ENCODE results near the gene RPL18A. TPM values are rescaled to one million over a fixed set of nuclear protein-coding genes. Genes with fewer than 3 reads are reported as not detected.
A peak's percentile ranks its signal among the peaks of the same experiment; 100 is the strongest.

Gene RPL18A
- total RNA-seq, 1 experiment from 2014 or later, result 2,038 TPM

DNA sequence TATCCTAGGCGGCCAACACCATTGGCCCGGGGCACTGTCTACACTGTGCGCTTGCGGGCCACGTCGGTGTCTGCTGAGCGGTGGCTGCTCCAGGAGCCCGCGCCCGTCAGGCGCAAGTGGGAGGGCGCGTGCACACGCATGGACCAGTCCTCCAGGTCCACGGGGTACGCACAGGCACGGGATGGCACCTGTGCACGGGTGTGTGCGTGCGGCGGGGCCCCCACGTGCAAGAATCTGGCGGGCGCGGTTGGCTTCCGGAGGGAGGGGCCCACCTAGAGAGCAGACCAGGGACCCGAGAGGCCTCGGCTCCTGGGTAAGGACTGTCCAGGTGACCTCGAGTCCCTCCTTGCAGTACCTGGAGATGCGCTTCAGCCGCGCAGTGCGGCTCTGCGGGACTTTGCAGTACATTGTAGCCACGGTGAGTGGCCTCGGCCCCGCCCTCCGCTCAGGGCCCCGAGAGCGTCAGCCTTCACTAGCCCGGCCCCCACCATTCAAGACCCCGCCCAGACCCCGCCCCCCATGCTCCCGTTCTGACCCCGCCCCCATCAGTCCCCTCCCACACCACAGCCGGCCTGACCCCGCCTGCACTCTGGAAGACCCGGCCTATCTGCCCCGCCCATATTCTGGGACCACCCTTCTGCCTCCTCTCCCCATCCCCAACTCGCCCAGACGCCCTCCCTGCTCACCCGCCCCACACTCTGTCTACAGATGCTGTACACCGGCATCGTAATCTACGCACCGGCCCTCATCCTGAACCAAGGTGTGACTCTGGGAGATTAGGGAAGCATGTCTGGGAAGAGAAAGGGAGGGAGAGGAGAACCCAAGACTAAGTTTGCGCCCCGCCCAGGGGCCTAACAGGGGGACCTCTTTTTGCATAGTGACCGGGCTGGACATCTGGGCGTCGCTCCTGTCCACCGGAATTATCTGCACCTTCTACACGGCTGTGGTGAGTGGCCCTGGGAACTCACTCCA lies 14.4 kb downstream of the RPL18A start:
- H3K27ac ChIP-seq, result no peak overlapping the region
- no peaks in the 10 kb centered on the region for H3K36me3 ChIP-seq (ENCODE audit: low read depth)
- peak overlapping the region; percentile 86 for H3K4me2 ChIP-seq
- intact Hi-C loops (cut with micrococcal nuclease; ENCODE audit: unreplicated experiment), result loop anchor here (5.0 kb wide), 1 partner anchor 123 kb away; no protein-coding TSS in a partner anchor
- TF ChIP-seq, protein P1, sequence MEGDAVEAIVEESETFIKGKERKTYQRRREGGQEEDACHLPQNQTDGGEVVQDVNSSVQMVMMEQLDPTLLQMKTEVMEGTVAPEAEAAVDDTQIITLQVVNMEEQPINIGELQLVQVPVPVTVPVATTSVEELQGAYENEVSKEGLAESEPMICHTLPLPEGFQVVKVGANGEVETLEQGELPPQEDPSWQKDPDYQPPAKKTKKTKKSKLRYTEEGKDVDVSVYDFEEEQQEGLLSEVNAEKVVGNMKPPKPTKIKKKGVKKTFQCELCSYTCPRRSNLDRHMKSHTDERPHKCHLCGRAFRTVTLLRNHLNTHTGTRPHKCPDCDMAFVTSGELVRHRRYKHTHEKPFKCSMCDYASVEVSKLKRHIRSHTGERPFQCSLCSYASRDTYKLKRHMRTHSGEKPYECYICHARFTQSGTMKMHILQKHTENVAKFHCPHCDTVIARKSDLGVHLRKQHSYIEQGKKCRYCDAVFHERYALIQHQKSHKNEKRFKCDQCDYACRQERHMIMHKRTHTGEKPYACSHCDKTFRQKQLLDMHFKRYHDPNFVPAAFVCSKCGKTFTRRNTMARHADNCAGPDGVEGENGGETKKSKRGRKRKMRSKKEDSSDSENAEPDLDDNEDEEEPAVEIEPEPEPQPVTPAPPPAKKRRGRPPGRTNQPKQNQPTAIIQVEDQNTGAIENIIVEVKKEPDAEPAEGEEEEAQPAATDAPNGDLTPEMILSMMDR (conservative IDR thresholded peaks at IDR 0.05), result no peak
- no peak for TF ChIP-seq EZH2 (IDR thresholded peaks at IDR 0.05; ENCODE audit: low read depth)
- ChIA-PET CTCF (no interaction called here), POLR2A (ENCODE audit: unreplicated experiment) (no interaction called here)
- no peaks in the 10 kb centered on the region for H4K20me1 ChIP-seq (ENCODE audit: insufficient read depth)
- no peaks in the 10 kb centered on the region for H3K79me2 ChIP-seq (ENCODE audit: low read depth)
- peaks cover 4% of the 10 kb centered on the region; the same call in 1 of the 2 replicates for H3K27me3 ChIP-seq (ENCODE audit: insufficient read depth, low read depth)
- H2AFZ ChIP-seq, result peak overlapping the region; percentile 77; the same call in 1 of the 2 replicates
- peak; percentile 42 to 51 for DNase-seq
- H3F3A ChIP-seq (ENCODE audit: insufficient read depth, low read depth), result peaks cover 15% of the 10 kb centered on the region; the same call in 1 of the 2 replicates
- peaks cover 5% of the 10 kb centered on the region for H3K4me1 ChIP-seq (replicated peaks; ENCODE audit: insufficient read depth)
- BruUV-seq (replicated peaks), result no TSS peak
- H3K9me3 ChIP-seq (ENCODE audit: insufficient read depth, low read depth), result no peaks in the 10 kb centered on the region
- no peaks in the 10 kb centered on the region for H3K9me2 ChIP-seq (ENCODE audit: insufficient read depth)
- peak overlapping the region; percentile 53; the same call in 1 of the 2 replicates for H3K4me3 ChIP-seq

DNA sequence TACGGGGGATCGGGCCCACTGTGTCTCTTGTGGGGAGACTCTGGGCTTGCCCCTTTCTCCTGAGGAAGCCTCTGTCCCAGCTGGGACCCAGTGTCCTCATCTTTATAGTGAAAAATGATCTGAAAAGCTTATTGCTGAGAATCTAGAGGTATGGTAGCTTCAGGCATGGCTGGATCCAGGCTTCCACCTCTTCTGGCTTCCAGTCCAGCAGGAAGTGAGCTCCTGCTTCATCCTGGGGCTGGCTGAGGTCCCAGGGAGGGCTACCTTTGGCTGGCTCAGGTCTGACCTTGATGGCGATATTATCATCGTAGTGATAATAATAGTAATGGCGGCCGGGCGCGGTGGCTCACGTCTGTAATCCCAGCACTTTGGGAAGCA lies 15.0 kb downstream of the RPL18A start:
- intact Hi-C loops (cut with micrococcal nuclease; ENCODE audit: unreplicated experiment), result loop anchor here (5.0 kb wide), 1 partner anchor 123 kb away; no protein-coding TSS in a partner anchor
- BruUV-seq (replicated peaks), result no TSS peak
- Histone ChIP-seq H3F3A (ENCODE audit: insufficient read depth, low read depth) (peaks cover 15% of the 10 kb centered on the region; the same call in 1 of the 2 replicates), H3K27me3 (ENCODE audit: insufficient read depth, low read depth) (peaks cover 6% of the 10 kb centered on the region; the same call in 1 of the 2 replicates), H3K4me3 (no peak overlapping the region), H3K79me2 (ENCODE audit: low read depth) (no peaks in the 10 kb centered on the region), H3K9me3 (ENCODE audit: insufficient read depth, low read depth) (no peaks in the 10 kb centered on the region), H3K27ac (no peak overlapping the region), H3K4me1 (replicated peaks; ENCODE audit: insufficient read depth) (peaks cover 5% of the 10 kb centered on the region), H3K36me3 (ENCODE audit: low read depth) (no peaks in the 10 kb centered on the region), H4K20me1 (ENCODE audit: insufficient read depth) (no peaks in the 10 kb centered on the region), H3K4me2 (no peak overlapping the region), H2AFZ (no peak overlapping the region), H3K9me2 (ENCODE audit: insufficient read depth) (no peaks in the 10 kb centered on the region)
- DNase-seq, result no peak
- POLR2A ChIA-PET (ENCODE audit: unreplicated experiment), result no interaction called here
- CTCF ChIA-PET, result interaction anchor here (0.5 kb wide), 1 partner anchor 133 kb away, joined by 7 read pairs; the partner anchor contains the start of gene ARRDC2
- TF ChIP-seq, protein P1 (conservative IDR thresholded peaks at IDR 0.05), result no peak
- TF ChIP-seq EZH2 (IDR thresholded peaks at IDR 0.05; ENCODE audit: low read depth), result no peak

DNA sequence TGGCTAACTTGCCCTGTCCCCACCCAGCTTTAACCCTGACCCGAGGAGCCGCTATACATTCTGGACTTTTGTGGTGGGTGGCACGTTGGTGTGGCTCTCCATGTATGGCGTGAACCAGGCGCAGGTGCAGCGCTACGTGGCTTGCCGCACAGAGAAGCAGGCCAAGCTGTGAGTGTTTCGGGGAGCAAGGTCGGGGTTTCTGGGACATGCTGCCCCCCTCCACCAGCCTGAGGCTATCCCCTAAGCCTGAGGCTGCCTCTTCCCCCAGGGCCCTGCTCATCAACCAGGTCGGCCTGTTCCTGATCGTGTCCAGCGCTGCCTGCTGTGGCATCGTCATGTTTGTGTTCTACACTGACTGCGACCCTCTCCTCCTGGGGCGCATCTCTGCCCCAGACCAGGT lies 18.0 kb downstream of the RPL18A start:
- Histone ChIP-seq H3K9me2 (ENCODE audit: insufficient read depth) (no peaks in the 10 kb centered on the region), H3K27ac (no peak overlapping the region), H3K4me2 (no peak overlapping the region), H2AFZ (no peak overlapping the region), H3F3A (ENCODE audit: insufficient read depth, low read depth) (peaks cover 8% of the 10 kb centered on the region; the same call in 1 of the 2 replicates), H3K4me1 (replicated peaks; ENCODE audit: insufficient read depth) (peaks cover 5% of the 10 kb centered on the region), H3K36me3 (ENCODE audit: low read depth) (no peaks in the 10 kb centered on the region), H3K9me3 (ENCODE audit: insufficient read depth, low read depth) (no peaks in the 10 kb centered on the region), H3K79me2 (ENCODE audit: low read depth) (no peaks in the 10 kb centered on the region), H3K4me3 (no peak overlapping the region), H3K27me3 (ENCODE audit: insufficient read depth, low read depth) (peaks cover 18% of the 10 kb centered on the region; the same call in 1 of the 2 replicates), H4K20me1 (ENCODE audit: insufficient read depth) (no peaks in the 10 kb centered on the region)
- no peak for DNase-seq
- ChIA-PET POLR2A (ENCODE audit: unreplicated experiment) (interaction anchor here (0.6 kb wide), 1 partner anchor 426 kb away, joined by 5 read pairs; no protein-coding TSS in a partner anchor), CTCF (no interaction called here)
- TF ChIP-seq, protein P1 (conservative IDR thresholded peaks at IDR 0.05), result no peak
- TF ChIP-seq EZH2 (IDR thresholded peaks at IDR 0.05; ENCODE audit: low read depth), result no peak
- intact Hi-C loops (cut with micrococcal nuclease; ENCODE audit: unreplicated experiment), result no loop called here
- no TSS peak for BruUV-seq (replicated peaks)
